ENCODE data around the gene EPB41L4A. TPM values are rescaled to one million over a fixed set of nuclear protein-coding genes. Genes with fewer than 3 reads are reported as not detected.

EPB41L4A gene
- polyA plus RNA-seq, 12 donors, result 5.0 to 16.5 (median 8.1) TPM; not detected in 1

DNA sequence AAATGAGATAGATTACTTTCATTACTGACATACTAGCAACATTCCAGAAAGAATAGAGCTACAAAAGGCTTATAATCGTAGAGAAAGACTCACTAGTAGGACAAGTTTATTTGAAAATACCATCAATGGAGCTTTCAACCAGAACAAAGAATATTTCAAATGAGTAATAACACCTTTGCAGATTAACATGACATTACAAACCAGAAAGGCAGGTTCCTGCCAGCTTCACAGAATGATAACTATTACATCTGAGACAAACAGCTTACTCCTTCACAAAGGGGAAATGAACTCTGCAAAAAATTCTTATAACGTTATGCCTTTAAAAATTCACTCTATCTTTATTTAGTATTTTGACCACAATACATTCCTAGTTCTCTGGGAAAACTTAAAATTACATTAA, 103.1 kb downstream of the EPB41L4A start:
- DNase-seq, result no peak

- DNase-seq, result no peak
Observed at GRCh38 chr5:112312295-112313275, 106.5 kb downstream of the EPB41L4A start.

DNA sequence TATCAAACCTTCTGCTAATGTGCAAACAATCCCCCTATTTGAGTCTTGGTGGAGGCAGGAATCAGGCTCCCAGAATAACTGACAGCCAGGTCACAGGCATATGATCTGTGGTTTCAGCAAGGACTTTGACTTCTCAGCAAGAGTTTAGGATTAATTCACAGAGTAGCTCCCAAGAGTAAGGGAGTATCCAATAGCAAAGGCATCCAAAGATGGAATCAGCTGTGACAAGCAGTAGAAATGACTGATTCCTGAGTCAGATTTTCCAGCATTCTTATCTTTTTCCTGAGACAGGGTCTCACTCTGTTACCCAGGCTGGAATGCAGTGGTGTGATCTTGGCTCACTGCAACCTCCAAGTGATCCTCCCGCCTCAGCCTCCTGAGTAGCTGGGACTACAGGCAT, 108.3 kb downstream of the EPB41L4A start:
- DNase-seq, result no peak

- DNase-seq, result no peak
Observed at GRCh38 chr5:112308608-112309007, 110.5 kb downstream of the EPB41L4A start.

GRCh38 chr5:112306956-112307355, 112.1 kb downstream of the EPB41L4A start:
- DNase-seq, result no peak

- no peak for DNase-seq
Observed at GRCh38 chr5:112304743-112305142, 114.3 kb downstream of the EPB41L4A start.

DNA sequence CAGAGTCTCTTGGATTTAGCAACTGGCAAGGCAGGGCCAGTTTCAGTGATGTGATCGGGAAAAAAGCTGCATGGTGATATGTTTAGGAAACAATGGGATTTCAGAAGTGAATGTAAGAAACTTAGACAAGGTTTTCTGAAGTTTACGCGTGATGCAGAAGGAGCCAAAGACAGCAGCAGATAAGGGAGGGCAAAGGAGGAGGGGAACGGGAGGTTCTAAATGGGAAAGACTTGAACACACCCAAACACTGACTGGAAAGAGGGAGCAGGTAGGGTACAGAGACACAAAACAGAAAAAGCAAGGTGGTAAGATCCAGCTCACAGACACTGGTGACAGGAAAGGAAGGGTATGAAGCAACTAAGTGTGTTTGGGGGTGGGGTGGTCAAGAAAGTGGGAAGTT, 115.4 kb downstream of the EPB41L4A start:
- no peak for DNase-seq

DNA sequence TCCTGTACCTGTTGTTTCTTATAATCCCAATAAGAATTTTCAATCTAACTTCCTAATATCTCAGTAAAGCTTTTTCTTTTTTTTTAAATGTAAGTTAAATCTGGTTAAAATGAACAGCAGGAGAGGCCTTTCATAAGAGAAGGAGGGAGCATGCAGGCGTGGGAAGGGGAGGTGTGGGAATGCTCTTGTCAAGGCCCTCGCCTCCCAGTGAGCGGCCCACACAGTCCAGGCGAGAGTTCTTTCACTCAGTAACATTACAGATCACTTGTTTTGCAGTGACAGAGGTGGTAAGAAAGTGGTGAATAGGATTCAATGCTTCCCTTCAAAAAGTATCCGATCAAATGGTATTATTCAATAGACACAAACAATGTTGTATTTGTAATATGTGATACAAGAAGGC, 125.0 kb downstream of the EPB41L4A start:
- no peak for DNase-seq

GRCh38 chr5:112293587-112293986, 125.5 kb downstream of the EPB41L4A start:
- no peak for DNase-seq

- no peak for DNase-seq
Observed at GRCh38 chr5:112290691-112291090, 128.4 kb downstream of the EPB41L4A start.

DNA sequence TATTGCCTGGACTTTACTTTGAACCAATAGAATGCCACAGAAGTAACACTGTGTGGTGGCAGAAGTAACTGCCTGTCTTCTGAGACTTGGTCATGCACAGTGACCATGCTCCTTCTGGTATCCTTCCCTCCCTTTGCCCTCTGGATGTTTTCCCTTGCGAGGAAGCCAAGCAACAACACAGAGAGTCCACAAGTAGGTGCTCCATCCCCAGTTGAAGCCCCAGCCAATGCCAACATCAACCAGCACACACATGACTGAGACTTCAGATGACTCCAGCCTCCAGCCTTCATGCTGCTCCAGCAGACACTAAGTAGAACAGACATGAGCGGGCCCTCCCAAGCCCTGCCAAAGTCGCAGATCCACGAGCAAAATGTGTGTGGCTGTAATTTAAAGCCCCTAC, 129.6 kb downstream of the EPB41L4A start:
- no peak for DNase-seq

DNA sequence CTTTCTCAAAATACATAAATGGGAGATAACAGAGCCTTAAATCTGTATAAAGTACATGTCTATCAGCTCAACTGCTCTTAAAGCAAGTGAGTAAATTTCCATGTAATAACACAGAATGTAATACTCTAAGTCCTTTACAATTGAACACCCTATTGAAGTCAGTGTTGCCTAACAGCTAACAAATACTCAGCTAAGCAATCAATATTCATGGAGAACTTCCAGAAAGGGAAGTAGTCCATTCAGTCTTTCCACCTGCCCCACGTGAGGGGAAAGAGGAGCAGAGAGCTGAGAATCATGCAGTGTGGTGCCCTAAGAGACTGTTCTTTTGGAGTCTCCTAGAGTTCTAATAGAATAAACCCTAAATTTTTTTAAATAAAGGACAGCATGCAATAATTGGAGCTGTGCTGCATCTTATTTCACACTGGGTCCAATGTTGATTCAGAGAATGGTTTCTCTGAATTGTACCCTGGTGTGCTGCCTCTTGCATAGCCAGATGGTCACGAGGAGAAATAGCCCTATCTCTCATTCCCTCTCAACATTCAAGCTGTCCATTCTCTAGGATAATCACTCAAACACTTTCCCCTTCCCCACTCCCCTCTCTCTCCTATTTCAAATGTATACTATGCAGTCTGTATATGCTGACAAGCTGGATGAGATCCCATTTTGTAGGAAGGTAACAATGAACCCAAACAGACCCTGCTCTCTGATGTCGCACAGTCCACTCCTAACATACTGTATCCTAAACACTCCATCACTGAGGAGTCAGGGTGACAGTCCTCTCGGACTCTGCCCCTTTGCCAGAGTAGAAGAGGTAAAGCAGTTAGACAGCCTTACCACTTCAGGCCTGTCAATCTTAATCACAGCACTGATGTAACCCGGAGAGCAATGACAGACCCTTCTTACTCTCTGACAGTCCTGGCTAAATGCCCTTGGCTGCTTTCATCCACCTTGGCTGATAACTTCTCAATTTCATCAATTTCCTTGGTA, 134.8 kb downstream of the EPB41L4A start:
- DNase-seq, result no peak

- no peak for DNase-seq
Observed at GRCh38 chr5:112283034-112283582, 136.0 kb downstream of the EPB41L4A start.

- no peak for DNase-seq
Observed at GRCh38 chr5:112279082-112279481, 140.0 kb downstream of the EPB41L4A start.

DNA sequence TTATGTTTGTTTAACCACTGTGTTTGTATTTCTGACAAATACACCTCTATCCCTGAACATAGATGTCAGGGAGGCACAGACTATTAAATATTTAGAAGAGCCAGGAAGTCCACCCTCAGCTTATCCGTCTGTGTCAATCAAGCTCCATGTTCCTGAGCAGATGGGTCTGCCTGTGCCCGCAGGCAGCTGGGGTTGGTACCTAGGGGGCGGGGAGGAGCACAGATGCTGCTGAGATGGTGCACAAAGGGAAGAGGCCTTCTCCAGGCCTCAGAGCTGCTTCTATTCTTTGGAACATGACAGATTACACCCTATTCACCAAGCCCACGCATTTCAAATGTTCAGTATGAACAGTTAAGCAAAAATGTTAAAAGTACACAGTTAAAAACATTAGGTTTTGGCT, 142.1 kb downstream of the EPB41L4A start:
- no peak for DNase-seq

GRCh38 chr5:112275671-112276070, 143.4 kb downstream of the EPB41L4A start:
- no peak for DNase-seq

GRCh38 chr5:112270299-112271293, 148.5 kb downstream of the EPB41L4A start:
- DNase-seq, result no peak

- no peak for DNase-seq
Observed at GRCh38 chr5:112267231-112267630, 151.8 kb downstream of the EPB41L4A start.

GRCh38 chr5:112264666-112265065, 154.4 kb downstream of the EPB41L4A start:
- no peak for DNase-seq

DNA sequence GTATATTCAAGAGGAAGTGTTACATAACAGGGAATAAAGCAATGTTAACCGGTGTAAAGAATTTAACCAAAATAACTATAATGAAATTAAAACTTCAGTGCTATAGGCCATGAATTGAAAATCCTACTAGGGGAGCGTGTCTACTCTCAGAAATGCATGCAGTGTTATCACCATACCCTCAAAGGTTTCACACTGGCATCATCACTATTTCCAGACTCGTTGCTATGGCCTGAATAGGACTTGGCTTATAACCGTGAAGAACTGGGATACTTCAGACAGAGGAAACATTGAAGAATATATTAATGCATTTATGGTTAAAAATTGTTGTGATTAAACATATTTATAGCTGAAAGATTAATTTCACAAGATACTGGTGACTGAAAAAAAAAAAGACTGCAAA, 154.9 kb downstream of the EPB41L4A start:
- DNase-seq, result no peak

DNA sequence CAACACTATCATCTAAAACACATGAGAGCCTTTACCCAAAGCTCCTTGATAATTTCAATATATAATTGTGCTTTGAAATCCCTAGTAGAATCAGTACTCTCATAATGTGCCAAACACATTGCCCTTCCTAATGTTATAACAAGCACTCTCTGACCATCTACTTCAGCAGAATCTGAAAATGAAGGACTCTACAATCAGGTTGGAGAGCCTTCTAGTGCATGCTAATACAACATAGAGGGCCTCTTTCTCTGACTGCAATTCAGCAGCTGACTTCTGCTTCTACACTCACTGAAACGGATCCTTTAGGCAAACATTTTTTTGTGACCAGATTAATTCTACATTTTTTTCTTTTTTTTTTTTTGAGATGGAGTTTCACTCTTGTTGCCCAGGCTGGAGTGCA, 155.6 kb downstream of the EPB41L4A start:
- no peak for DNase-seq

Measured in muscle of arm (tissue), 12 donors.